ENCODE data around the gene MGAT1. TPM values are rescaled to one million over a fixed set of nuclear protein-coding genes. Genes with fewer than 3 reads are reported as not detected.
A peak's percentile ranks its signal among the peaks of the same experiment; 100 is the strongest.

Gene MGAT1
- total and polyA plus RNA-seq, 2 of the 8 experiments (the other 6 are each of a cell fraction or from before 2014, with no cell fraction given), result 66.8 to 77.0 TPM

- TF ChIP-seq HDAC2 (IDR thresholded peaks at IDR 0.05; ENCODE audit: borderline replicate concordance in 1 of 2, low read depth in 2 of 2, low read length in 2 of 2) (no peak), CBX5 (IDR thresholded peaks at IDR 0.05; ENCODE audit: low read depth, low read length) (no peak), ZNF274 (IDR thresholded peaks at IDR 0.05; ENCODE audit: borderline replicate concordance, extremely low read depth, low read length) (no peak), BACH1 (IDR thresholded peaks at IDR 0.05; ENCODE audit: low read length) (no peak), SP4 (IDR thresholded peaks at IDR 0.05; ENCODE audit: low read length) (no peak)
- no peak overlapping the region for H2BK20ac ChIP-seq (ENCODE audit: low read length)
- no peaks in the 10 kb centered on the region for H3K79me2 ChIP-seq (ENCODE audit: control insufficient read depth in 1 of 2, insufficient read depth in 2 of 2, low read length in 2 of 2)
- peaks cover 47 to 50% of the 10 kb centered on the region in 2 experiments for H3K9me3 ChIP-seq (ENCODE audit: insufficient read depth in 2 of 2, low read depth in 1 of 2, low read length in 1 of 2)
- no peak for FAIRE-seq
- H3K23me2 ChIP-seq (ENCODE audit: low read depth, low read length), result no peaks in the 10 kb centered on the region
- peaks cover 8 to 45% (median 16%) of the 10 kb centered on the region in 4 experiments for H3K36me3 ChIP-seq (ENCODE audit: control insufficient read depth in 2 of 4, insufficient read depth in 4 of 4, low read length in 3 of 4)
- no peak overlapping the region for H3K4me3 ChIP-seq (ENCODE audit: extremely low read depth in 1 of 4, insufficient read depth in 2 of 4, low read depth in 3 of 4, low read length in 4 of 4)
- no peak overlapping the region for H2BK120ac ChIP-seq (replicated peaks; ENCODE audit: low read depth, low read length)
- no peak overlapping the region for H4K8ac ChIP-seq (ENCODE audit: extremely low read depth, insufficient read depth, low read length)
- no peak overlapping the region for H2AK5ac ChIP-seq (ENCODE audit: low read depth, low read length)
- H2BK12ac ChIP-seq (ENCODE audit: low read depth, low read length), result no peak overlapping the region
- no peak overlapping the region for H2AFZ ChIP-seq (ENCODE audit: low read length)
- no peak overlapping the region for H3K9ac ChIP-seq (replicated peaks in 1 of 4; ENCODE audit: extremely low read depth in 1 of 4, low read depth in 3 of 4, low read length in 3 of 4)
- no peak overlapping the region for H4K5ac ChIP-seq (ENCODE audit: insufficient read length, low read depth, low read length)
- no peak overlapping the region for H3K4ac ChIP-seq (replicated peaks; ENCODE audit: insufficient read length, low read depth, low read length)
- no peak for DNase-seq (ENCODE audit: low read depth in 1 of 2, low spot score in 2 of 2)
- no peak overlapping the region for H3K23ac ChIP-seq (ENCODE audit: insufficient read length)
- no peaks in the 10 kb centered on the region for H3K79me1 ChIP-seq (ENCODE audit: low read depth, low read length)
- H3K27me3 ChIP-seq (replicated peaks in 1 of 4; ENCODE audit: control insufficient read depth in 3 of 4, extremely low read depth in 1 of 4, insufficient read depth in 3 of 4, low read length in 3 of 4), result no peaks in the 10 kb centered on the region
- H4K91ac ChIP-seq (replicated peaks; ENCODE audit: insufficient read length, low read length), result no peak overlapping the region
- no peak overlapping the region for H2BK5ac ChIP-seq (ENCODE audit: low read depth, low read length)
- no peak overlapping the region for H3K14ac ChIP-seq (ENCODE audit: insufficient read length)
- no peak overlapping the region for H3K56ac ChIP-seq (replicated peaks; ENCODE audit: insufficient read length, low read depth, low read length)
- ChIA-PET CTCF (ENCODE audit: partially characterized antibody) (no interaction called here), POLR2A (ENCODE audit: partially characterized antibody) (interaction anchor here (1.0 kb wide), 1 partner anchor 8 kb away, joined by 3 read pairs; no protein-coding TSS in a partner anchor)
- H3K18ac ChIP-seq (ENCODE audit: extremely low read depth, low read length), result no peak overlapping the region
- 88% methylated on average over 1 of the region's 1 CpG; no CpG with 5 or more reads in 1 of the 2 experiments for WGBS, 2 experiments (ENCODE audit: extremely low coverage in 1 of 2, insufficient coverage in 1 of 2, insufficient read length in 1 of 2, insufficient replicate concordance in 2 of 2, low coverage in 1 of 2, low lambda C conversion rate in 2 of 2, missing lambda C conversion rate in 1 of 2)
- H3K4me2 ChIP-seq (ENCODE audit: insufficient read depth in 1 of 2, low read depth in 2 of 2, low read length in 2 of 2), result peak overlapping the region; percentile 2 to 28; a peak in 2 of 4 replicates
- H3K4me1 ChIP-seq (replicated peaks in 1 of 4; ENCODE audit: control insufficient read depth in 3 of 4, insufficient read depth in 4 of 4, low read length in 3 of 4), result peaks cover 0 to 7% (median 2%) of the 10 kb centered on the region in 4 experiments; a peak in 1 of 7 replicates
- H3K27ac ChIP-seq (ENCODE audit: low read depth, low read length), result no peak overlapping the region
- H2BK15ac ChIP-seq (ENCODE audit: low read length), result no peak overlapping the region
- H4K20me1 ChIP-seq (replicated peaks in 1 of 2; ENCODE audit: control insufficient read depth in 1 of 2, insufficient read depth in 2 of 2, low read length in 2 of 2), result peaks cover 0 to 3% of the 10 kb centered on the region in 2 experiments
Measured at GRCh38 chr5:180844858-180845257, 42.3 kb upstream of the MGAT1 start.
